RWPE2 (cell line): ENCODE results near the gene DENND11.
A peak's percentile ranks its signal among the peaks of the same experiment; 100 is the strongest.

Source experiments
- ATAC-seq: fragments of 200-7000 bp; cut with Tn5 transposase; 3 replicates; pipeline ENCODE4 v1.9.1; 2021; ENCODE audit warnings: low read depth
- DNase-seq: peaks from one replicate; pipeline ENCODE4 v3.0.0-alpha.2; 2020; ENCODE audit warnings: low spot score
- H3K27ac ChIP-seq: fragments of 450-650 bp; 2 replicates; pipeline ENCODE4 v1.5.1; 2017; ENCODE audit warnings: mild to moderate bottlenecking; ENCODE audit not compliant: poor library complexity, severe bottlenecking
- H3K27me3 ChIP-seq: fragments of 250-450 bp; sonication (Bioruptor Pico); 2 replicates; pipeline ENCODE4 v1.5.1; 2021; ENCODE audit warnings: mild to moderate bottlenecking, moderate library complexity; ENCODE audit not compliant: insufficient read depth, poor library complexity, severe bottlenecking
- H3K36me3 ChIP-seq: fragments of 250-450 bp; sonication (Bioruptor Pico); 2 replicates; pipeline ENCODE4 v1.5.1; 2020; ENCODE audit warnings: low read depth, mild to moderate bottlenecking, moderate library complexity
- H3K4me1 ChIP-seq: fragments of 250-450 bp; sonication (Bioruptor Pico); 2 replicates; pipeline ENCODE4 v1.5.1; 2021; ENCODE audit warnings: mild to moderate bottlenecking, moderate library complexity; ENCODE audit not compliant: insufficient read depth, poor library complexity, severe bottlenecking
- H3K4me3 ChIP-seq: fragments of 250-450 bp; sonication (Bioruptor Pico); 2 replicates; pipeline ENCODE4 v1.5.1; 2021; ENCODE audit warnings: mild to moderate bottlenecking, moderate library complexity; ENCODE audit not compliant: severe bottlenecking
- H3K9me3 ChIP-seq: fragments of 250-450 bp; sonication (Bioruptor Pico); 2 replicates; pipeline ENCODE4 v1.5.1; 2021; ENCODE audit warnings: mild to moderate bottlenecking, moderate library complexity; ENCODE audit not compliant: severe bottlenecking
- TF ChIP-seq, protein P1 (sequence below): fragments of 450-650 bp; IDR thresholded peaks from one replicate; pipeline ENCODE4 v1.5.1; 2017; ENCODE audit warnings: mild to moderate bottlenecking, moderate library complexity; ENCODE audit not compliant: poor library complexity, severe bottlenecking

The DENND11 gene

DNA sequence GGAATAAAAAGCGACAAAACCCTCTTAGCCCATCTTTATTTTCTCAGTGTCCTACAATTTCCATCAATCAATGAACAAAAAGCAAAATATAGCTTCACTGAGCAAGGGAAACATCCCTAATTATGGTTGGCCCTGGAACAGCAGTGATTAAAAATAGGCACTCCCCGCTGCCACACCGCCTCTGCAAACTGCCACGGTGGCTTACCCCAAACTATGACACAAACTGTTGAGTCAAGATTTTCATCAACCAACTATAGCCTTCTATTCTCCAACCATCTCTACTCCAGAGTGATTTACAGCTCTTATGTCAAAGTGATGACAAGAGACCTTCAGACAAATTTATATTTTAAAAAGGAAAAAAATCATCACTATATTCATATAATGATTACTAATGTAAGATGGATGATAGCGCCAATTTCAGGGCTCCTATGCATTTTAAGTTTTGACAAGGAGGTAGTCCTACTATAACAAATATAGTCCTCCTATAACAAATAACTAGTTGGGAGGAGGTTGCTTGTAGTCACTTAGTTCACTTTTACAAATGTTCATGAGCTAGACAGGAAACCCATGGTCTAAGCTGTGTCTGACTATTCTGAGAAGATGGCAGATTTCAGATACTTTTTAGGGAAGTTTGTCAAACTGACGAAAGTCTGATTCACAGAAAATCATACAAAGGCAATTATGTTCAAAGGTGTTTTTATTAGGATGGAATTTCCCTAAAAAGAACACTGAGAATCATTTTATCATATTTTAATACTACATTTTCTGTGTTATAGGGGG is 26.3 kb downstream of the DENND11 start:
- Histone ChIP-seq H3K36me3 (peaks cover 19% of the 10 kb centered on the region), H3K27me3 (no peaks in the 10 kb centered on the region), H3K27ac (peak overlapping the region; percentile 65), H3K4me3 (no peak overlapping the region), H3K9me3 (peaks cover 1% of the 10 kb centered on the region), H3K4me1 (peaks cover 24% of the 10 kb centered on the region)
- ATAC-seq, result no peak
- DNase-seq, result no peak
- TF ChIP-seq, protein P1, sequence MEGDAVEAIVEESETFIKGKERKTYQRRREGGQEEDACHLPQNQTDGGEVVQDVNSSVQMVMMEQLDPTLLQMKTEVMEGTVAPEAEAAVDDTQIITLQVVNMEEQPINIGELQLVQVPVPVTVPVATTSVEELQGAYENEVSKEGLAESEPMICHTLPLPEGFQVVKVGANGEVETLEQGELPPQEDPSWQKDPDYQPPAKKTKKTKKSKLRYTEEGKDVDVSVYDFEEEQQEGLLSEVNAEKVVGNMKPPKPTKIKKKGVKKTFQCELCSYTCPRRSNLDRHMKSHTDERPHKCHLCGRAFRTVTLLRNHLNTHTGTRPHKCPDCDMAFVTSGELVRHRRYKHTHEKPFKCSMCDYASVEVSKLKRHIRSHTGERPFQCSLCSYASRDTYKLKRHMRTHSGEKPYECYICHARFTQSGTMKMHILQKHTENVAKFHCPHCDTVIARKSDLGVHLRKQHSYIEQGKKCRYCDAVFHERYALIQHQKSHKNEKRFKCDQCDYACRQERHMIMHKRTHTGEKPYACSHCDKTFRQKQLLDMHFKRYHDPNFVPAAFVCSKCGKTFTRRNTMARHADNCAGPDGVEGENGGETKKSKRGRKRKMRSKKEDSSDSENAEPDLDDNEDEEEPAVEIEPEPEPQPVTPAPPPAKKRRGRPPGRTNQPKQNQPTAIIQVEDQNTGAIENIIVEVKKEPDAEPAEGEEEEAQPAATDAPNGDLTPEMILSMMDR, result no peak

DNA sequence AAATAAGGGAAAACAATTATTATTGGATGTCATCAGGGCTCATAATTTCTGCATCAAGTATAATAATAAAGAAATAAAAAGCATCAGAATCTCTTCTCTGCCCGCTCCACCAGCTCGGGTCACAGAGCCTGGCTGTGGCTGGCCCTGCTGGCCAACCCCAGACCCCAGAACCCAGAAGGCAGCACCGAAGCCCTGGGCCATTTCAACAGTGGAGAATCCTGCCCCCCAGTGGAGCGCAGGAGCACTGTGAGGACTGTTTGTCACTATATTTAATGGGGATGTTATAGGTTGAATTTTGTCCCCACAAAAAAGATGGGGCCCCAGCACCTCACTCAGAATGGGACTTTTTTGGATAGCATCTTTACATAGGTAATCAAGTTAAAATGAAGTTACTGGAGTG is 27.3 kb downstream of the DENND11 start:
- no peak overlapping the region for H3K4me3 ChIP-seq
- peak overlapping the region; percentile 65 for H3K27ac ChIP-seq
- peaks cover 1% of the 10 kb centered on the region for H3K9me3 ChIP-seq
- no peak for DNase-seq
- no peaks in the 10 kb centered on the region for H3K27me3 ChIP-seq
- H3K4me1 ChIP-seq, result peaks cover 24% of the 10 kb centered on the region
- ATAC-seq, result no peak
- TF ChIP-seq, protein P1, result peak; percentile 46
- H3K36me3 ChIP-seq, result peaks cover 20% of the 10 kb centered on the region

DNA sequence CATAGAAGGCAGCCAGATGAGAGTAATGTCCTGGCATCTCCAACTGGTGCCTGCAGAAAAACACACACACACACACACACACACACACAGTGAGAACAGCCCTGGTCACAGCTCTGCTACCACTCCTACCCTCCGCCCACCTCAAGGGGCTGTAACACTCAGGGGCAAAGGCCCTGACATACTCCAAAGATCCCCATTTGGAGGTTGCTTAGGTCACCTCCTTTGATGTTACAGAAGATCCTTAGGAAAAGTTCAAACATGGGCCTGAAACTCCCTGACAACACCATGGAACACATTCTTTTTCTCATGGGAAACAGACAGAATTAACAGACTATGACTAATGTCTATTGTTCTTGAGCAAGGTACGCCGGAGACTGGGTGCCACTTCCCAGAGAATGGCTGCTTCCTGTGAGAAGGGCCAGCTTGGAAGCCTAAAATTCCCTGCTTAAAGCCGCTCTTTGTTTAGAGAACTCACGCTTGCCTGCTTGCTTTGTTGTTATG is 27.7 kb downstream of the DENND11 start:
- DNase-seq, result no peak
- peak overlapping the region; percentile 65 for H3K27ac ChIP-seq

DNA sequence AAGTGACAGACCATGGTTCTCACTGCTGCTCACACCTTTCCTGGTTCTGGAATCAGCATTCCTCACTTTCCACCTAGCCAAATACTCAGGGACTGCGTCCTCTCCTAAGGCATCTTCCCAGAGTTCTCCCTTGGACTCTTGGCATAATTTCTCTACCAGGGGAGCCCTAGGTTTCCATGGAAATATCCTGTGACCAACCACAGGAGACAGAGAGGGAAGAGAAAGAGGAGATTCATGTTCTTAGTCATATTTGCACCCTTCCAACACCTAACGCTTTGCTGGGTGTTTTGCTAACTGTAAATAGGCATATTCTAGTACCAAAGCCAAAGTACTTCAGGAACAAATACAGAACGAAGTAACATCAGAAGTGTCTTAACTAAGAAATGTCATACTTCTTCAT is 28.6 kb downstream of the DENND11 start:
- DNase-seq, result no peak
- Histone ChIP-seq H3K4me1 (peaks cover 24% of the 10 kb centered on the region), H3K27ac (peak overlapping the region; percentile 65), H3K27me3 (no peaks in the 10 kb centered on the region), H3K36me3 (peaks cover 20% of the 10 kb centered on the region), H3K9me3 (peaks cover 1% of the 10 kb centered on the region), H3K4me3 (no peak overlapping the region)
- TF ChIP-seq, protein P1, result no peak
- ATAC-seq, result no peak

More for the DNA sequence above, 27.7 kb downstream of the DENND11 start:
- no peak overlapping the region for H3K4me3 ChIP-seq
- TF ChIP-seq, protein P1, result no peak
- peak; percentile 94 for ATAC-seq
- no peaks in the 10 kb centered on the region for H3K27me3 ChIP-seq
- peaks cover 1% of the 10 kb centered on the region for H3K9me3 ChIP-seq
- peaks cover 24% of the 10 kb centered on the region for H3K4me1 ChIP-seq
- peaks cover 20% of the 10 kb centered on the region for H3K36me3 ChIP-seq
